Mucosa of rectum (tissue), 2 donors: ENCODE data around the gene F2RL3.

Experiments
- H3K27ac ChIP-seq, 2 donors: one replicate each; pipeline ENCODE4 v1.7.0; 2013; ENCODE audit warnings: inconsistent platforms in 2 of 2, low read depth in 2 of 2, low read length in 2 of 2
- H3K27me3 ChIP-seq, 2 donors: one replicate each; pipeline ENCODE4 v1.7.0; 2013; ENCODE audit warnings: low read length in 2 of 2; ENCODE audit not compliant: control insufficient read depth in 2 of 2, insufficient read depth in 2 of 2
- H3K36me3 ChIP-seq, 2 donors: one replicate each; pipeline ENCODE4 v1.7.0; 2013; ENCODE audit warnings: low read length in 2 of 2; ENCODE audit not compliant: control insufficient read depth in 2 of 2, insufficient read depth in 2 of 2
- H3K4me1 ChIP-seq, 2 donors: one replicate each; pipeline ENCODE4 v1.7.0; 2013; ENCODE audit warnings: low read length in 2 of 2, mild to moderate bottlenecking in 1 of 2; ENCODE audit not compliant: control insufficient read depth in 2 of 2, insufficient read depth in 2 of 2
- H3K4me3 ChIP-seq, 2 donors: one replicate each; pipeline ENCODE4 v1.7.0; 2013; ENCODE audit warnings: low read length in 2 of 2
- H3K9ac ChIP-seq, 2 donors: one replicate each; pipeline ENCODE4 v1.7.0; 2013; ENCODE audit warnings: low read length in 2 of 2, low read depth in 1 of 2, mild to moderate bottlenecking in 1 of 2
- H3K9me3 ChIP-seq, 2 donors: one replicate each; pipeline ENCODE4 v1.7.0; 2013; ENCODE audit warnings: low read length in 2 of 2; ENCODE audit not compliant: control insufficient read depth in 2 of 2
- donor health status: healthy.
- donor health status: Normal muscosa, but diverticular disease.

F2RL3 gene

DNA sequence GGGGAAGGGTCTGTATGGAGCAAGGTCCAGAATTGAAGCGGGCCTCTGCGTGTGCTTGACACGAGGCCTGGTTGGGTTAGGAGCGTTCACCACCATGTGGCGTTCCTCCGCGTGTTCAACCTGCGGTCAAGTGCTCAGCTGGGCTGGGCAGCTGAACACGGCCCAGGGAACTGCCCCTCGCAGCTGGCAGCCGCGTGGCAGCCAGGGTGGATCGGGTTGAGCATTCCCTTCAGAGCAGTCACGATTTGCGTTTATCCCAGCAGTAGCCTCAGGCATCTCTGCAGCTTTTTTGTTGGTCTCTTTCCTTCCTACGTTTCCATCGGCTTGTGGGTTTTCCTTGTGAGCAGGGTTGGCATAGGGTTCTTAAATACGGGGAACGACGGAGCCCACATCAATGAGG lies 28.7 kb upstream of the F2RL3 start:
- Histone ChIP-seq H3K27me3 (no peaks in the 10 kb centered on the region), H3K36me3 (peaks cover 21% of the 10 kb centered on the region in 2 donors), H3K27ac (no peak overlapping the region), H3K4me1 (peaks cover 0 to 2% of the 10 kb centered on the region in 2 donors), H3K4me3 (no peak overlapping the region), H3K9ac (no peak overlapping the region), H3K9me3 (no peaks in the 10 kb centered on the region)

DNA sequence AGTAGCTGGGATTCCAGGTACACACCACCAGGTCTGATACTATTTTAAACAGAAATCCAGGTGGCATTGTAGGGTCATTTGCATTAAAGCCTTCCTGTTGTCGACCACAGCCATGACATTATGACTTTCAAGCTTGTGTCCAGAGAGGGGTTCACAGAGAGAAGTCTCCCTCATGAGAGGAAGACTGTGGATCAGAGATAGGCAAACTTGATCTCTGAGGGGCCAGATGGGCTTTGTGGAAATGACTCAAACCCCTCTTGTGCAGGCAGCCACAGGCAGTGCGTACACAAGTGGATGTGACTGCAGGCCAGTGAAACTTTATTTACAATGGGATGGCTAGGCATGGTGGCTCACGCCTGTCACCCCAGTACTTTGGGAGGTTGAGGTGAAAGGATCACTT lies 27.8 kb upstream of the F2RL3 start:
- Histone ChIP-seq H3K36me3 (peaks cover 25 to 28% of the 10 kb centered on the region in 2 donors), H3K4me3 (no peak overlapping the region), H3K9ac (no peak overlapping the region), H3K27me3 (no peaks in the 10 kb centered on the region), H3K27ac (no peak overlapping the region), H3K9me3 (no peaks in the 10 kb centered on the region), H3K4me1 (peaks cover 0 to 2% of the 10 kb centered on the region in 2 donors)

DNA sequence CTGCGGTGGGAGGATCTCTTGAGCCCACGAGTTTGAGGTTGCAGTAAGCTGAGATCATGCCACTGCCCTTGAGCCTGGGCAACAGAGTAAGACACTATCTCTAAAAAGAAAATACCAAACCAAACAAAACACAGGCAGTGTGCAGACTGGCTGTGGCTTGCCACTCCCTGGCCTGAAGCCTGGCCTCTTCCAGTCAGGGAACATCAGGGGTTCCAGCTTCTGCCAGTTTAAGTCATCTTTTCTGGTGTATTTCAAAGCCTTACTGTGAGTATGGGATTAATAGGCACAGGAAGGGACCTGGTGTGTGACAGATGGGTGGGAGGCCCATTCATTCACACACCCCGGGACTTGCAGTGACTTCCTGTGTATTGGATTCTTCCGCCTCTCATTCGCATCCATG lies 27.0 kb upstream of the F2RL3 start:
- H3K36me3 ChIP-seq = peaks cover 32% of the 10 kb centered on the region in 2 donors
- H3K9ac ChIP-seq = no peak overlapping the region
- peaks cover 0 to 2% of the 10 kb centered on the region in 2 donors for H3K4me1 ChIP-seq
- no peaks in the 10 kb centered on the region for H3K27me3 ChIP-seq
- H3K9me3 ChIP-seq = no peaks in the 10 kb centered on the region
- no peak overlapping the region for H3K4me3 ChIP-seq
- H3K27ac ChIP-seq = no peak overlapping the region

DNA sequence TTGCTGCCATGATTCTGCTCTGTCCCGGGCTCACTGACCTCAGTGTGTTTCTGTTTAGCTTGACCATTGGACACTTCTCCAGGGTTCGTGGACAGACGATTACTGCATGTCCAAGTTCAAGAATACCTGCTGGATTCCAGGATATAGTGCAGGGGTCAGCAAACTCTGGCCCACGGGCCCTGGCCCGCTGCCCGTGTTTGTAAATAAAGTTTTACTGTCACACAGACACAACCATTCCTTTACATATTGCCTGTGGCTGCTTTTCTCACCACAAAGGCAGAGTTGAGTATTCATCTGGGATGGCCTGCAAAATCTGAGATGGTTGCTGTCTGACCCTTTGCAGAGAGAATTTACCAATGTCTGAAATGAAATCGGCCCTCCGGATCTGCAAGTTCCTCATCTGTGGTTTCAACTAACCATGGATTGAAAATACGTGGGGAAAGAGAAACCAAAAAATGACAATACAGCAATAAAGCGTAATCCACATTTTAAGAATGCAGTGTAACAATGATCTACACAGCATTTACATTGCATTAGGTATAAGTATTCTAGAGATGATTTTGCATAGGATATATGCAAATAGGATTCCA lies 25.9 kb upstream of the F2RL3 start:
- H3K9me3 ChIP-seq = no peaks in the 10 kb centered on the region
- no peak overlapping the region for H3K4me3 ChIP-seq
- H3K4me1 ChIP-seq = peaks cover 0 to 2% of the 10 kb centered on the region in 2 donors
- H3K27me3 ChIP-seq = no peaks in the 10 kb centered on the region
- peaks cover 38% of the 10 kb centered on the region in 2 donors for H3K36me3 ChIP-seq
- H3K9ac ChIP-seq = no peak overlapping the region
- H3K27ac ChIP-seq = no peak overlapping the region

DNA sequence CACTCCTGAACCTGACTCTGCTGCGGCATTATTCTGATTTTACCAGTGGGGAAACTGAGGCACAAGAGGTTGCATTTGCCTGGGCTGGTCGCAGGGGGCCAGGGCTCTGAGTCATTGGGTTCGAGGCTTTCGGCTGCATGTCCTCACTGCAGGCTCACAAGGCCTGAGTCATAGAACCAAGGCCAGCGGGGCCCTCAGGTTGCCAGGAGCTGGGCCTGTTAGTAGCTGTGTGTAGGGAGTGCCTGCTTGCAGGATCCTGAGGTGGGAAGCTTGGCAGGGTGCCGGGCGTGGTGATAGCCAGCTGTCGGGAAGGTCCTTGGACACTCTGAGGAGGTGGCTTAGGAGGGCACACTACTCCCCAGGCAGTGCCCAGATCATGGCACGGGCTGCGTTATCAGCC lies 21.6 kb upstream of the F2RL3 start:
- H3K27me3 ChIP-seq = no peaks in the 10 kb centered on the region
- H3K9me3 ChIP-seq = no peaks in the 10 kb centered on the region
- H3K4me3 ChIP-seq = no peak overlapping the region
- no peak overlapping the region for H3K27ac ChIP-seq
- no peak overlapping the region for H3K9ac ChIP-seq
- peaks cover 0 to 4% of the 10 kb centered on the region in 2 donors for H3K4me1 ChIP-seq
- H3K36me3 ChIP-seq = peaks cover 44 to 55% of the 10 kb centered on the region in 2 donors

DNA sequence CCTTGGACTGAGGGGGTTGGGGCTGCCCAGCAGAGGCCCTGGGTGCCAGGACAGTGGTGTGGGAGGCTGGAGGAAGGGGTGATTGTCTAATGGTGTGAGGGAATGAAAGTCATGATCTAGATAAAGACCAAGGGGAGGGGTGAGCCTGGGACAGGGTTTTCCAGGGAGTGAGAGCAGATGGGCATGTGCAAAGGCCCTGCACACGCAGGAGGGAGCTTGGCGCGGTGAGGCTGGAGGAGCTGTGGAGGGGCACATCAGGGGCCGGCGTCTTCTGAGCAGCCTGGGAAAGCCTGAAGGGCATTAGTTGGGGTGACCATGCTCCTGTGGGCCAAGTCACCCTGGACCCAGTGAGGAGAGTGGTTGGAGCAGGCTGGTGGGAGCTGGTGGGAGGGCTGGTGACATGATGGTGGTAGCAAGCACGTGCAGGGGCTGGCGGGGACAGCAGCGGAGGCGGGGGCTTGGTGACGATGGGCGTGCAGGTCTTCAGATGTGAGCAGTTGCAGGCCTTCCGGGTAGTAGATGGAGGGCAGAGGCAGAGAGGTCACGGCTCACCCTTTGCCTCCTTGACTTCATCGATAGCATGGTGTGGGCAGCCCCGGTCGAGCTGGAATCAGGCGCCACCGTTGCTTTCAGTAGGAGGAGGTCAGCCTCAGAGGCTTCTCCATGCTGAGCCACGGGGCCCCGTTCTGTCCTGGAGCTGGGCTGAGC lies 20.2 kb upstream of the F2RL3 start:
- no peaks in the 10 kb centered on the region for H3K27me3 ChIP-seq
- H3K36me3 ChIP-seq = peaks cover 40 to 51% of the 10 kb centered on the region in 2 donors
- no peaks in the 10 kb centered on the region for H3K9me3 ChIP-seq
- H3K4me1 ChIP-seq = peaks cover 2 to 3% of the 10 kb centered on the region in 2 donors
- no peak overlapping the region for H3K9ac ChIP-seq
- no peak overlapping the region for H3K27ac ChIP-seq
- no peak overlapping the region for H3K4me3 ChIP-seq

DNA sequence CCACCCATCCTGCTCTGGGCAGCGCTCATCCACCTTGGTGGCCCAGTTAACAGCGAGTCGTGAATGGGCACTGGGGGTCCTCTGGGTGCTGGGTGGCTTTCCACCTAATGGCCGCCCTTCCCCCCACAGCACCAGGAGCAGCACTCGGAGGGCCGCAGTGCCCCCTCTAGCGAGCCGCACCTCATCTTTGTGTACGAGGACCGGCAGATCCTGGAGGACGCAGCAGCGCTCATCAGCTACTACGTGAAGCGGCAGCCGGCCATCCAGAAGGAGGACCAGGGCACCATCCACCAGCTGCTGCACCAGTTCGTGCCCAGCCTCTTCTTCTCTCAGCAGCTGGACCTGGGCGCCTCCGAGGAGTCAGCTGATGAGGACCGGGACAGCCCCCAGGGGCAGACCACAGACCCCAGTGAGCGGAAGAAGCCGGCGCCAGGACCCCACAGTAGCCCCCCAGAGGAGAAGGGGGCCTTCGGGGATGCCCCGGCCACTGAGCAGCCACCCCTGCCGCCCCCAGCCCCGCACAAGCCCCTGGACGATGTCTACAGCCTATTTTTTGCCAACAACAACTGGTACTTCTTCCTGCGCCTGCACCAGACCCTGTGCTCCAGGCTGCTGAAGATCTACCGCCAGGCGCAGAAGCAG lies 19.3 kb upstream of the F2RL3 start:
- Histone ChIP-seq H3K27ac (no peak overlapping the region), H3K4me3 (no peak overlapping the region), H3K9ac (no peak overlapping the region), H3K4me1 (peaks cover 2 to 3% of the 10 kb centered on the region in 2 donors), H3K27me3 (no peaks in the 10 kb centered on the region), H3K36me3 (peaks cover 35 to 48% of the 10 kb centered on the region in 2 donors), H3K9me3 (no peaks in the 10 kb centered on the region)

DNA sequence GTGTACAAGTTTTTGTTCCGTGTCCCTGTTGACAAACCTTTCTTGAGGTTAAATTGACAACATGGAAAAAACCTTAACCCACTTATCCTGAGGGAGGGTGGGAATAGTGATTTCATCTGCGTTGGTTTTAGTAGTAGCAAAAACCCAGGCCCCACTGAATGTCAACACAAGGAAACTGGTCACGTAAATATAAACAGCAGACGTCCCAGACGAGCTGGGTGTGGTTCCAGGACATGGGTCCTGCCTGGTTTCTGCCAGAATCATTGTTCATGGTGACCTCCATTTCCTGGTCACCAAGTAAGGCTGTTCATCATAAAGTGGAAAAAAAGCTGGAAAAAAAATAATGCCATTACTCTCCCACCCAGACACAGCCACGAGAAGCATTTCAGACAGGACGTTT lies 16.9 kb upstream of the F2RL3 start:
- Histone ChIP-seq H3K9ac (no peak overlapping the region), H3K27ac (peak overlapping the region; percentile 56 to 60), H3K36me3 (peaks cover 27 to 43% of the 10 kb centered on the region in 2 donors), H3K4me3 (no peak overlapping the region), H3K27me3 (no peaks in the 10 kb centered on the region), H3K9me3 (no peaks in the 10 kb centered on the region), H3K4me1 (peaks cover 2 to 3% of the 10 kb centered on the region in 2 donors)

DNA sequence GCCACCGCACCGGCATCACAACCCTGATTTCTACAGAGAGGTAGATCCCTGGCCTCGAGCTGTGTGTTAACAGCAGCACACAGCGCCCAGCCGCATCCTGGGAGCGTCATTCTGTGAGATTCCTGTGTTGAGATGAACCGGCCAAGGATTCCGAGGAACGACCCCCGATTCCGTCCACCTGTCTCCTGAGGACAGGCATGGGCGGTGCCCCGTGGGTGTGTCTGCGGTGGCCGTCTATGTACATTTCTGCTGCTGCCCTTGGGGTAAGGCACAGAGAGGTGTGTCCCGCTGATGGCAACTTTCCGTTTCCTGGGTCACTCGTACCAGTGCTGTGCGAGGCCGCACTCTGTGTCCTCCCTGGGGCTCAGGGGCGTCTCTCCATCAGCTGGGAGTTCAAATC lies 16.1 kb upstream of the F2RL3 start:
- Histone ChIP-seq H3K9ac (no peak overlapping the region), H3K4me3 (no peak overlapping the region), H3K27me3 (no peaks in the 10 kb centered on the region), H3K9me3 (no peaks in the 10 kb centered on the region), H3K4me1 (peaks cover 2 to 10% of the 10 kb centered on the region in 2 donors), H3K36me3 (peaks cover 28 to 42% of the 10 kb centered on the region in 2 donors), H3K27ac (no peak overlapping the region)

DNA sequence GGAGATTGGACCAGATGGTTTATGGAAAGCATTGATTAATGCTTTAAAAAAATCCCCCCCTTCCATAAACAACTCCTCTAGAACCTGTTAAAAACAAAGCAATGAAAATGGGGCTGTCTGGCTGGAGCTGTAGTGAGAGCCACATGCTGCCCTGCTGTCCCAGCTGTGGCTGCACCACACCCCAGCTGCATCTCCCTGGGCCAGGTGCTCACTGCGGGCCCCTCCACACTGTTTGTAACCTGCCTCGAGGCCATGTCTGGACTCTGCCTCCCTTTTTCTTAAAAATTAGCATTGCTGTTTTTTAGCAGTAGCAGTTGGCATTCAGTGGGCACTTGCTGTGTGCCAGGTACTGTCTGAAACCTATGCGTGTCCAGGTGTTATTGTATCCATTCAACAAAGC lies 15.2 kb upstream of the F2RL3 start:
- Histone ChIP-seq H3K27me3 (no peaks in the 10 kb centered on the region), H3K4me1 (peaks cover 2 to 10% of the 10 kb centered on the region in 2 donors), H3K4me3 (no peak overlapping the region), H3K36me3 (peaks cover 34 to 44% of the 10 kb centered on the region in 2 donors), H3K9me3 (no peaks in the 10 kb centered on the region), H3K27ac (no peak overlapping the region), H3K9ac (no peak overlapping the region)
